ENCODE measurements around the gene ROR1. TPM values are rescaled to one million over a fixed set of nuclear protein-coding genes. Genes with fewer than 3 reads are reported as not detected.
A peak's percentile ranks its signal among the peaks of the same experiment; 100 is the strongest.

The ROR1 gene
- total and polyA plus RNA-seq, 8 donors = 25.5 to 95.8 (median 83.0) TPM

GRCh38 chr1:63984930-63985290 lies 211.1 kb downstream of the ROR1 start:
- Histone ChIP-seq H3K27me3 (no peaks in the 10 kb centered on the region), H3K36me3 (no peaks in the 10 kb centered on the region), H3K9me3 (no peaks in the 10 kb centered on the region), H3K4me3 (no peak overlapping the region), H3K4me1 (peaks cover 0 to 4% of the 10 kb centered on the region in 2 donors), H3K27ac (no peak overlapping the region)
- TF ChIP-seq CTCF (IDR thresholded peaks at IDR 0.05) = no peak
- DNase-seq (peak in 1 of 4 donors; percentile 25), ATAC-seq (no peak)
- intact Hi-C loops (cut with DNase I) = no loop called here

- no peak overlapping the region for H3K27ac ChIP-seq
- no peaks in the 10 kb centered on the region for H3K36me3 ChIP-seq
- TF ChIP-seq CTCF (IDR thresholded peaks at IDR 0.05) = no peak
- no peaks in the 10 kb centered on the region for H3K27me3 ChIP-seq
- no peak for ATAC-seq
- H3K9me3 ChIP-seq = no peaks in the 10 kb centered on the region
- peaks cover 0 to 4% of the 10 kb centered on the region in 2 donors for H3K4me1 ChIP-seq
- H3K4me3 ChIP-seq = no peak overlapping the region
- intact Hi-C loops (cut with DNase I) = no loop called here
- DNase-seq = no peak
These were observed 213.3 kb downstream of the ROR1 start for GRCh38 chr1:63987014-63987627.

- TF ChIP-seq CTCF (IDR thresholded peaks at IDR 0.05) = no peak
- ATAC-seq (no peak), DNase-seq (no peak)
- Histone ChIP-seq H3K4me1 (peaks cover 0 to 4% of the 10 kb centered on the region in 2 donors), H3K36me3 (no peaks in the 10 kb centered on the region), H3K27ac (no peak overlapping the region), H3K9me3 (no peaks in the 10 kb centered on the region), H3K27me3 (no peaks in the 10 kb centered on the region), H3K4me3 (no peak overlapping the region)
- intact Hi-C loops (cut with DNase I) = no loop called here
These were observed 213.8 kb downstream of the ROR1 start for GRCh38 chr1:63987628-63988024.

GRCh38 chr1:63988941-63989340 lies 215.1 kb downstream of the ROR1 start:
- Histone ChIP-seq H3K4me1 (peaks cover 0 to 2% of the 10 kb centered on the region in 2 donors), H3K9me3 (no peaks in the 10 kb centered on the region), H3K36me3 (no peaks in the 10 kb centered on the region), H3K4me3 (no peak overlapping the region), H3K27me3 (no peaks in the 10 kb centered on the region), H3K27ac (no peak overlapping the region)
- DNase-seq (no peak), ATAC-seq (no peak)
- intact Hi-C loops (cut with DNase I) = no loop called here
- TF ChIP-seq CTCF (IDR thresholded peaks at IDR 0.05) = no peak

- Histone ChIP-seq H3K9me3 (no peaks in the 10 kb centered on the region), H3K4me3 (no peak overlapping the region), H3K27me3 (no peaks in the 10 kb centered on the region), H3K4me1 (no peaks in the 10 kb centered on the region), H3K36me3 (no peaks in the 10 kb centered on the region), H3K27ac (no peak overlapping the region)
- intact Hi-C loops (cut with DNase I) = no loop called here
- DNase-seq = no peak
- TF ChIP-seq CTCF (IDR thresholded peaks at IDR 0.05) = no peak
- ATAC-seq = no peak
These were observed 217.9 kb downstream of the ROR1 start for GRCh38 chr1:63991685-63992084.
